Endothelial cell of umbilical vein (primary cell): ENCODE measurements around the gene KIAA0930. TPM values are rescaled to one million over a fixed set of nuclear protein-coding genes. Genes with fewer than 3 reads are reported as not detected.

Experiments
- BruUV-seq: library from RNA; stranded (reverse); fragments of 400-500 nt; replicated peaks from 2 replicates; lab custom pipeline; 2021; lab: Mats Ljungman, UMichigan
- CTCF ChIA-PET: fragments of 300-600, 350-600 bp; sonication (Branson Sonifier 250); formaldehyde crosslinking; loops from one replicate; lab custom pipeline; 2021; ENCODE audit warnings: antibody characterized with exemption, inconsistent platforms; lab: Charles Lee
- POLR2A ChIA-PET: fragments of 300-600, 350-600 bp; sonication (Branson Sonifier 250); formaldehyde crosslinking; loops from one replicate; lab custom pipeline; 2021; ENCODE audit warnings: antibody characterized with exemption, inconsistent platforms; lab: Charles Lee
- DNase-seq: peaks from one replicate; pipeline ENCODE4 v3.0.0-alpha.2; 2011; ENCODE audit warnings: low read depth, low spot score
- FAIRE-seq: peaks from 2 replicates; lab custom pipeline; 2011; peaks lifted over from hg19 to GRCh38; lab: Jason Lieb, UNC
- H2AFZ ChIP-seq: 2 replicates; pipeline ENCODE4 v1.6.0; 2012; ENCODE audit warnings: low read depth, low read length, control low read depth, inconsistent platforms
- H3K27ac ChIP-seq: 2 replicates; pipeline ENCODE4 v1.5.1; 2011; ENCODE audit warnings: low read depth, mild to moderate bottlenecking, control low read depth, low read length, moderate library complexity; ENCODE audit not compliant: insufficient read depth
- H3K27me3 ChIP-seq, 2 experiments: 2 replicates each; pipeline versions ENCODE4 v1.6.0 to v1.6.1; 2011; ENCODE audit warnings: low read length in 2 of 2, mixed read lengths in 1 of 2; ENCODE audit not compliant: control insufficient read depth in 2 of 2, insufficient read depth in 2 of 2
- H3K36me3 ChIP-seq, 2 experiments: 2 replicates in 1 of 2; 3 replicates in 1 of 2; pipeline ENCODE4 v1.5.1; 2011; ENCODE audit warnings: low read length in 2 of 2, mild to moderate bottlenecking in 1 of 2, moderate library complexity in 1 of 2; ENCODE audit not compliant: control insufficient read depth in 2 of 2, insufficient read depth in 2 of 2; ENCODE audit errors: extremely low read depth in 1 of 2
- H3K4me1 ChIP-seq: 3 replicates; pipeline ENCODE4 v1.5.1; 2011; ENCODE audit warnings: mild to moderate bottlenecking, low read length; ENCODE audit not compliant: control insufficient read depth, insufficient read depth; ENCODE audit errors: extremely low read depth
- H3K4me2 ChIP-seq: 2 replicates; pipeline ENCODE4 v1.6.1; 2011; ENCODE audit warnings: low read length, control low read depth, mixed read lengths; ENCODE audit not compliant: insufficient read depth
- H3K4me3 ChIP-seq, 3 experiments: fragments of 200-600 bp in 1 of 3; sonication (generic), shearing (Covaris generic) in 1 of 3; replicated peaks in 1 of 3; 2 replicates each; pipeline ENCODE4 v1.5.1; 2011 to 2016; ENCODE audit warnings: control low read depth in 3 of 3, low read length in 3 of 3, mild to moderate bottlenecking in 2 of 3, inconsistent platforms in 1 of 3, low read depth in 1 of 3, moderate library complexity in 1 of 3; ENCODE audit not compliant: insufficient read depth in 1 of 3
- H3K79me2 ChIP-seq: 2 replicates; pipeline ENCODE4 v1.6.0; 2012; ENCODE audit warnings: low read length, inconsistent platforms; ENCODE audit not compliant: control insufficient read depth, insufficient read depth
- H3K9ac ChIP-seq: replicated peaks from 2 replicates; pipeline ENCODE3; 2011; ENCODE audit warnings: low read length, control low read depth; ENCODE audit not compliant: insufficient read depth; ENCODE audit errors: extremely low read depth
- H3K9me1 ChIP-seq: replicated peaks from 3 replicates; pipeline ENCODE4 v1.6.0; 2011; ENCODE audit warnings: mild to moderate bottlenecking, low read length; ENCODE audit not compliant: control insufficient read depth, insufficient read depth; ENCODE audit errors: extremely low read depth
- H3K9me3 ChIP-seq: replicated peaks from 2 replicates; pipeline ENCODE4 v1.5.1; 2012; ENCODE audit warnings: low read length, inconsistent platforms; ENCODE audit not compliant: control insufficient read depth, insufficient read depth
- H4K20me1 ChIP-seq: replicated peaks from 2 replicates; pipeline ENCODE3; 2011; ENCODE audit warnings: mild to moderate bottlenecking, low read length; ENCODE audit not compliant: control insufficient read depth, insufficient read depth; ENCODE audit errors: extremely low read depth
- CTCF ChIP-seq, 2 donors: IDR thresholded peaks; 1 replicate in 1 of 2; 2 replicates in 1 of 2; pipeline ENCODE4 v1.5.1; 2011; ENCODE audit warnings: low read length in 2 of 2, mild to moderate bottlenecking in 2 of 2, moderate library complexity in 2 of 2, control low read depth in 1 of 2, inconsistent platforms in 1 of 2, low read depth in 1 of 2; ENCODE audit not compliant: insufficient read depth in 1 of 2; ENCODE audit errors: extremely low read depth in 1 of 2
- EZH2 ChIP-seq: IDR thresholded peaks from 2 replicates; pipeline ENCODE4 v1.6.1; 2012; ENCODE audit warnings: borderline replicate concordance, low read depth, mild to moderate bottlenecking, moderate library complexity, low read length, inconsistent platforms; ENCODE audit not compliant: severe bottlenecking
- FOS ChIP-seq: IDR thresholded peaks from 2 replicates; pipeline ENCODE4 v1.6.1; 2011; ENCODE audit warnings: mild to moderate bottlenecking, low read length, moderate library complexity, borderline replicate concordance; ENCODE audit not compliant: insufficient read depth
- GATA2 ChIP-seq: IDR thresholded peaks from 2 replicates; pipeline ENCODE4 v1.7.0; 2011; ENCODE audit warnings: low read depth, mild to moderate bottlenecking, moderate library complexity, mixed read lengths, low read length; ENCODE audit not compliant: insufficient read length, insufficient read depth
- JUN ChIP-seq: IDR thresholded peaks from 2 replicates; pipeline ENCODE4 v1.6.1; 2011; ENCODE audit warnings: borderline replicate concordance, low read depth; ENCODE audit not compliant: insufficient read length, insufficient read depth
- MAX ChIP-seq: IDR thresholded peaks from 2 replicates; pipeline ENCODE4 v1.6.1; 2011; ENCODE audit not compliant: insufficient read depth, insufficient read length
- MYC ChIP-seq: IDR thresholded peaks from one replicate; pipeline ENCODE4 v1.6.1; 2011; ENCODE audit warnings: mild to moderate bottlenecking, low read depth, low read length
- POLR2A ChIP-seq: IDR thresholded peaks from 2 replicates; pipeline ENCODE4 v1.6.1; 2012; ENCODE audit warnings: low read depth, mild to moderate bottlenecking, control low read depth, low read length
- POLR2AphosphoS5 ChIP-seq: IDR thresholded peaks from 2 replicates; pipeline ENCODE4 v1.6.1; 2012; ENCODE audit warnings: low read depth, mild to moderate bottlenecking, control low read depth, low read length, moderate library complexity; ENCODE audit not compliant: insufficient read depth
- dilution Hi-C: fragments of 300-500 bp; cut with MboI; formaldehyde crosslinking; loops from one replicate; pipeline ENCODE4 v1.15.0; 2019; ENCODE audit warnings: low sequenced_read_pairs; ENCODE audit not compliant: extremely low pct_ligation_motif_present
- intact Hi-C: fragments of 100-400 bp; cut with micrococcal nuclease; formaldehyde crosslinking; loops from one replicate; pipeline ENCODE4 v1.10.0; 2022
- polyA plus RNA-seq, 4 experiments: library from polyadenylated mRNA; depleted of rRNA in 3 of 4; stranded (reverse) in 3 of 4; unstranded in 1 of 4; fragments of >200 nt; gene quantifications; 2 replicates each; pipeline versions ENCODE4 v1.2.1 to v1.2.3, GENCODE V29; 2011 to 2012; ENCODE audit warnings: missing spikeins in 1 of 4
- total RNA-seq: library from RNA; stranded (reverse); gene quantifications from 2 replicates; pipeline ENCODE4 v1.2.3, GENCODE V29; 2021

The KIAA0930 gene
- total and polyA plus RNA-seq, 2 donors (not counting 3 experiments of a cell fraction or from before 2014, with no cell fraction given) = 37.9 to 53.6 TPM

GRCh38 chr22:45196308-45196707 lies 44.4 kb downstream of the KIAA0930 start:
- no peak overlapping the region for H3K4me2 ChIP-seq
- H3K4me1 ChIP-seq = no peaks in the 10 kb centered on the region
- ChIA-PET POLR2A (no interaction called here), CTCF (interaction anchor here (1.2 kb wide), 1 partner anchor 13 kb away, joined by 3 read pairs; no protein-coding TSS in a partner anchor)
- intact Hi-C loops (no loop called here), dilution Hi-C loops (no loop called here)
- BruUV-seq = no TSS peak
- no peak for TF ChIP-seq EZH2
- no peak for TF ChIP-seq FOS
- no peak for TF ChIP-seq MAX
- TF ChIP-seq MYC = no peak
- no peak for TF ChIP-seq POLR2A
- TF ChIP-seq GATA2 = no peak
- TF ChIP-seq CTCF (IDR thresholded peaks at IDR 0.05; ENCODE audit: extremely low read depth in 1 of 2, insufficient read depth in 1 of 2, low read depth in 1 of 2, low read length in 2 of 2) = no peak
- no peak for TF ChIP-seq JUN
- no peak for TF ChIP-seq POLR2AphosphoS5
- no peak overlapping the region for H3K9ac ChIP-seq
- no peaks in the 10 kb centered on the region for H3K27me3 ChIP-seq
- no peaks in the 10 kb centered on the region for H3K9me1 ChIP-seq
- no peak overlapping the region for H3K27ac ChIP-seq
- H4K20me1 ChIP-seq = no peaks in the 10 kb centered on the region
- peaks cover 0 to 25% of the 10 kb centered on the region in 2 experiments for H3K36me3 ChIP-seq
- no peak overlapping the region for H2AFZ ChIP-seq
- no peak for FAIRE-seq
- no peak overlapping the region for H3K4me3 ChIP-seq
- H3K9me3 ChIP-seq = no peaks in the 10 kb centered on the region
- no peaks in the 10 kb centered on the region for H3K79me2 ChIP-seq
- DNase-seq = no peak
